Trophoblast cell (in vitro differentiated cells and primary cell): ENCODE results near the gene NCOA6.

ENCODE experiments used
- DNase-seq, 2 donors: peaks; one replicate each; pipeline ENCODE4 v3.0.0-alpha.2; 2016
- H2AFZ ChIP-seq: 2 replicates; pipeline ENCODE4 v1.6.1; 2013; ENCODE audit warnings: low read length, moderate library complexity, mild to moderate bottlenecking; ENCODE audit not compliant: insufficient read depth, poor library complexity
- H2AK5ac ChIP-seq: 2 replicates; pipeline ENCODE4 v1.6.1; 2013; ENCODE audit warnings: mild to moderate bottlenecking, low read length
- H2BK120ac ChIP-seq: 2 replicates; pipeline ENCODE4 v1.6.1; 2013; ENCODE audit warnings: low read length, mild to moderate bottlenecking, moderate library complexity; ENCODE audit not compliant: insufficient read depth, poor library complexity
- H2BK12ac ChIP-seq: 2 replicates; pipeline ENCODE4 v1.6.1; 2013; ENCODE audit warnings: mild to moderate bottlenecking, low read length, moderate library complexity
- H2BK5ac ChIP-seq: 2 replicates; pipeline ENCODE4 v1.6.1; 2013; ENCODE audit warnings: low read length, low read depth, moderate library complexity, mild to moderate bottlenecking; ENCODE audit not compliant: poor library complexity
- H3K14ac ChIP-seq: 2 replicates; pipeline ENCODE4 v1.6.1; 2013; ENCODE audit warnings: mild to moderate bottlenecking, low read length
- H3K18ac ChIP-seq: 2 replicates; pipeline ENCODE4 v1.6.1; 2013; ENCODE audit warnings: mild to moderate bottlenecking, low read length
- H3K23ac ChIP-seq: 2 replicates; pipeline ENCODE4 v1.6.1; 2013; ENCODE audit warnings: low read length
- H3K27ac ChIP-seq: 2 replicates; pipeline ENCODE4 v1.5.1; 2013; ENCODE audit warnings: low read depth, mild to moderate bottlenecking, inconsistent platforms, low read length, moderate library complexity
- H3K27me3 ChIP-seq: 2 replicates; pipeline ENCODE4 v1.6.1; 2013; ENCODE audit warnings: inconsistent platforms, mild to moderate bottlenecking, low read length, moderate library complexity; ENCODE audit not compliant: insufficient read depth
- H3K36me3 ChIP-seq, 2 experiments: 1 replicate in 1 of 2; 2 replicates in 1 of 2; pipeline ENCODE4 v1.6.1; 2013; ENCODE audit warnings: low read length in 2 of 2, mild to moderate bottlenecking in 2 of 2, moderate library complexity in 1 of 2; ENCODE audit not compliant: insufficient read depth in 2 of 2, control insufficient read depth in 1 of 2
- H3K4ac ChIP-seq: 2 replicates; pipeline ENCODE4 v1.6.1; 2013; ENCODE audit warnings: low read depth, mild to moderate bottlenecking, low read length, moderate library complexity
- H3K4me1 ChIP-seq, 2 experiments: 1 replicate in 1 of 2; 2 replicates in 1 of 2; pipeline ENCODE4 v1.6.1; 2013; ENCODE audit warnings: low read length in 2 of 2, mild to moderate bottlenecking in 2 of 2, moderate library complexity in 1 of 2; ENCODE audit not compliant: insufficient read depth in 2 of 2, control insufficient read depth in 1 of 2
- H3K4me2 ChIP-seq: 2 replicates; pipeline ENCODE4 v1.6.1; 2013; ENCODE audit warnings: inconsistent platforms, mild to moderate bottlenecking, low read length, moderate library complexity
- H3K4me3 ChIP-seq: 2 replicates; pipeline ENCODE4 v1.5.1; 2013; ENCODE audit warnings: mild to moderate bottlenecking, low read depth, low read length, inconsistent platforms
- H3K79me1 ChIP-seq: one replicate; pipeline ENCODE4 v1.6.1; 2013; ENCODE audit warnings: low read length
- H3K79me2 ChIP-seq: 2 replicates; pipeline ENCODE4 v1.6.1; 2013; ENCODE audit warnings: low read length, mild to moderate bottlenecking; ENCODE audit not compliant: control insufficient read depth, insufficient read depth, poor library complexity
- H3K9ac ChIP-seq: 2 replicates; pipeline ENCODE4 v1.6.1; 2013; ENCODE audit warnings: mild to moderate bottlenecking, low read length
- H3K9me3 ChIP-seq: 2 replicates; pipeline ENCODE4 v1.6.1; 2013; ENCODE audit warnings: low read depth, mild to moderate bottlenecking, control low read depth, inconsistent platforms, low read length; ENCODE audit not compliant: insufficient read depth
- H4K12ac ChIP-seq: 2 replicates; pipeline ENCODE4 v1.6.1; 2013; ENCODE audit warnings: low read depth, mild to moderate bottlenecking, low read length, moderate library complexity
- H4K8ac ChIP-seq: 2 replicates; pipeline ENCODE4 v1.6.1; 2013; ENCODE audit warnings: low read depth, mild to moderate bottlenecking, low read length, moderate library complexity
- H4K91ac ChIP-seq: one replicate; pipeline ENCODE4 v1.6.1; 2013; ENCODE audit warnings: low read depth, mild to moderate bottlenecking, low read length, moderate library complexity
- WGBS: extraction: QIAGEN DNeasy Blood & Tissue Kit; methylation state at CpG from one replicate; pipeline ENCODE4 v1.1.7; 2013; ENCODE audit warnings: missing lambda C conversion rate; ENCODE audit not compliant: insufficient read length, insufficient coverage; ENCODE audit errors: extremely low coverage; 5-methylcytosine and 5-hydroxymethylcytosine counted together

The NCOA6 gene

DNA sequence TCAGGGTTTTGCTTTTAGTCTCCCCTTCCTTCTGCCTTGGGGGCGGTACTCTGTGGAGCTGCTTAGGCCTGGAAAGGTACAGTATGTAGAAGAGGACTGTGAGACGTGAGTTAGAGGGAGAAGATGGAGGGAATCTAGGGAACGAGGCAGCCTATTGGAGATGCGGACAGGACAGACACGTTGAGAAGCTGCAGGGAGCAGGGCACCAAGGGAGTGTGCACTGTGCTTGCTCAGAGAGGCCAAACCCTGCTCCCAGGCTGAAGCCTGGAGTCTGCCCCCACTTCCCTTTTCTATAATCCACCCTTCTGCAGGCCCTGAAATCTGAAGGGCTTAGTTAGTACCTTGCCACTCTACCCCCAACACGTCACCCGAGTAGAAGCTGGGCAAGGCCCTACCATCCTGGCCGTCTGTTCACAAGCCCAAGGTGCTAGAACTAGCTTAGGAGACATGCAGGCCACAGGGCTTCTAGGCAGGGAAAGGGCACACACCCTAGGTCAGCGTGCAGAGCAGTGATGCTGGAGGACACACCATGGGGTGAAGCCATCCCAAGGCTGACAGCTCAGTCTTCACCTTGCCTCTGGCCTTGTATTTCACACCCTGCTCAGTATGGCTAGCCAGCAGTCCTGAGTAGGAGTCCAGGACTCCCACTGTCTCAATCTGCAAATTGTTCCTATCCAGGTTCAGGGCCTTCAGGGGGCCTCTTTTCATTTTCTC is 114.4 kb downstream of the NCOA6 start:
- Histone ChIP-seq H3K79me1 (peaks cover 4% of the 10 kb centered on the region), H3K79me2 (no peaks in the 10 kb centered on the region), H4K12ac (no peak overlapping the region), H3K9me3 (no peaks in the 10 kb centered on the region), H3K4ac (no peak overlapping the region), H3K4me3 (no peak overlapping the region), H2AFZ (no peak overlapping the region), H2BK12ac (no peak overlapping the region), H3K27ac (no peak overlapping the region), H3K14ac (no peak overlapping the region), H2BK120ac (no peak overlapping the region), H4K8ac (no peak overlapping the region), H3K27me3 (peaks cover 11% of the 10 kb centered on the region), H2BK5ac (no peak overlapping the region), H3K18ac (no peak overlapping the region), H3K36me3 (peaks cover 21 to 24% of the 10 kb centered on the region in 2 experiments), H3K9ac (no peak overlapping the region), H4K91ac (no peak overlapping the region), H3K4me2 (no peak overlapping the region), H2AK5ac (no peak overlapping the region), H3K4me1 (peaks cover 2 to 6% of the 10 kb centered on the region in 2 experiments), H3K23ac (no peak overlapping the region)
- no peak for DNase-seq
- no CpG with 5 or more reads among the region's 9 CpGs for WGBS

DNA sequence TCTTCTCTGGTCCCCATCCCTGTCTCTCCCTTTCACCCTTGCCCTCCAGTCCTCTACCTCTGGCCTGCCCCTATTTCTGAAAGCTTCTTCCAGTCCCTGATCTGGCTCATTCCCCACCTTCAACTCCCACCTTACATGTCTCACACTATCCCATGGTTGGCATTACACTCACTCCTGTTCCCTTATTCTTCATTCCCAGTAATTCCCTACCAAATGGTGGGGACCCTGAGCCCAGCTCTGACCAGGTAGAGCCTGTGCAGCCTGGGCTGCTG is 114.9 kb downstream of the NCOA6 start:
- no peak overlapping the region for H2BK5ac ChIP-seq
- H3K4ac ChIP-seq: no peak overlapping the region
- peaks cover 21 to 24% of the 10 kb centered on the region in 2 experiments for H3K36me3 ChIP-seq
- H3K18ac ChIP-seq: no peak overlapping the region
- peak overlapping the region; percentile 96 for H3K4me2 ChIP-seq
- no peak overlapping the region for H3K23ac ChIP-seq
- H4K8ac ChIP-seq: no peak overlapping the region
- H4K12ac ChIP-seq: no peak overlapping the region
- no peaks in the 10 kb centered on the region for H3K9me3 ChIP-seq
- H3K27me3 ChIP-seq: peaks cover 11% of the 10 kb centered on the region
- no peak overlapping the region for H3K9ac ChIP-seq
- peaks cover 4% of the 10 kb centered on the region for H3K79me1 ChIP-seq
- H2AFZ ChIP-seq: no peak overlapping the region
- H3K4me3 ChIP-seq: peak overlapping the region; percentile 57
- H3K79me2 ChIP-seq: no peaks in the 10 kb centered on the region
- H2AK5ac ChIP-seq: no peak overlapping the region
- H2BK120ac ChIP-seq: no peak overlapping the region
- H3K27ac ChIP-seq: no peak overlapping the region
- no peak for DNase-seq
- H3K14ac ChIP-seq: no peak overlapping the region
- no peak overlapping the region for H2BK12ac ChIP-seq
- no peak overlapping the region for H4K91ac ChIP-seq
- peaks cover 3 to 8% of the 10 kb centered on the region in 2 experiments for H3K4me1 ChIP-seq

DNA sequence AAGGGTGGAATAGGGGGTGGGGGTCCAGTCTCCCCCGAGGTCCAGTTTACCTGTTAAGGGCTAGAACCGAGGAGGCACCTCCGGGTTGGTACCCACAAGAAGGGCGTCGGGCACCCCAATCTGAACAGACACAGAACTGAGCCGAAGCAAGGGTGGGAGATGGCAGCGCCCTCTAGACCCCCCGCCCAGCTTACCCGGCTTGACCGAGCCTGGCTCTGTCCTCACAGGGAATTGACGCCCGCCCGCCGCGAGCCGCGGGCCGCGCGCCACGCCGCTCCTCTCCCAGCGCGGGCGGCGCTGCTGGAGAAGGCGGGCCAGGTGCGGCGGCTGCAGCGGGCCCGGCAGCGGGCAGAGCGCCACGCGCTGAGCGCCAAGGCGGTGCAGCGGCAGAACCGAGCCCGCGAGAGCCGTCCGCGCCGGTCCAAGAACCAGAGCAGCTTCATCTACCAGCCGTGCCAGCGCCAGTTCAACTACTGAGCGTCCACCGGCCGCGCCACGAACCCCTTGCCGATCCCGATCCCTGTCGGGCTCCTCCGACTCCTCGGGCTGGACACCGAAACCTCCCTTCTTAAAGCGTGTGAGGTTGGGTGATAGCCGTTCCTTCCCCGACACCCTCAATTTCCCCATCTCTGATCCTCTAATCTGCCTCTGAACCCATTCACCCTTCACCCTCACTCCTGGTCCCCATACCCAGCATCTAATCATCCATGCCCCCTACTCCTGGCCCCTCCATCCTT is 115.5 kb downstream of the NCOA6 start:
- Histone ChIP-seq H2AFZ (no peak overlapping the region), H3K27me3 (peaks cover 11% of the 10 kb centered on the region), H4K12ac (no peak overlapping the region), H3K9ac (no peak overlapping the region), H2BK5ac (no peak overlapping the region), H4K8ac (no peak overlapping the region), H3K4ac (no peak overlapping the region), H3K79me1 (peaks cover 4% of the 10 kb centered on the region), H3K4me3 (peak overlapping the region; percentile 57), H3K18ac (no peak overlapping the region), H2BK120ac (no peak overlapping the region), H3K4me1 (peaks cover 7 to 12% of the 10 kb centered on the region in 2 experiments), H3K4me2 (peak overlapping the region; percentile 96), H3K23ac (no peak overlapping the region), H4K91ac (no peak overlapping the region), H3K14ac (no peak overlapping the region), H2BK12ac (no peak overlapping the region), H3K79me2 (no peaks in the 10 kb centered on the region), H3K36me3 (peaks cover 18 to 20% of the 10 kb centered on the region in 2 experiments), H3K9me3 (no peaks in the 10 kb centered on the region), H3K27ac (no peak overlapping the region), H2AK5ac (no peak overlapping the region)
- WGBS: no CpG with 5 or more reads among the region's 61 CpGs
- DNase-seq: peak; percentile 48 to 69

DNA sequence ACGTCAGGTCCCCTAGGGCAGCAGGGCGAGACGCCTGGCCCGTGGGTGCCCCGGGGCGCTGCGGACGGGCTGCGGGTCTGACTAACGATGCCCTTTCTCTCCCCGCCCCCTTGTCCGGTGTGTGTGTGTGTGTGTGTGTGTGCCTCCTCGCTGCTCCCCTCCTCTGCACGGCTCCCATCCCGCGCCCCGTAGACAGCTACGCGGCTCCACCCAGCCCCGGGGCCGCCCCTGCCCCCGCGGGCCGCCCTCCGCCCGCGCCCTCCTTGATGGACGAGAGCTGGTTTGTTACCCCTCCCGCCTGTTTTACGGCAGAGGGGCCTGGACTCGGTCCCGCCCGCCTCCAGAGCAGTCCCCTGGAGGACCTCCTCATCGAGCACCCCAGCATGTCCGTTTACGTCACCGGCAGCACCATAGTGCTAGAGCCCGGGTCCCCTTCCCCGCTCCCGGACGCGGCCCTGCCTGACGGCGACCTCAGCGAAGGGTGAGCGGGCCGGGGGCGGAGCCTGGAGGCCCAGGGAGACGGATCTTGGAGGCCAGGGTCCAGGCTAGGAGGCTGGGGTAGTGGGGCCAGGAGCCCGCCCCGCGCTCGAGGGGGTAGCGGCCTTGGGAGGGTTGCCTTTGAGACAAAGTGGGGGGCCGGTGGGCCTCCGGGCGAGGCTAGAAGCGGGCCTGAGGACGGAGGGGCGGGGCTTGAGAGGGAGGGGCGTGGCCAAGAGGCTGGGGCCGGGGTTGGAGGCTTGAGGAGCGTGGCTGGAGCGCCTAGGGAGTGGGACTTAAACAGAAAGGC is 116.2 kb downstream of the NCOA6 start:
- no peaks in the 10 kb centered on the region for H3K9me3 ChIP-seq
- peak overlapping the region; percentile 21 for H3K4ac ChIP-seq
- H3K79me2 ChIP-seq: peaks cover 1% of the 10 kb centered on the region
- H2AFZ ChIP-seq: peak overlapping the region; percentile 82
- H3K79me1 ChIP-seq: peaks cover 6% of the 10 kb centered on the region
- peak overlapping the region; percentile 96 for H3K4me2 ChIP-seq
- H4K8ac ChIP-seq: peak overlapping the region; percentile 72
- H3K27ac ChIP-seq: no peak overlapping the region
- peaks cover 11% of the 10 kb centered on the region for H3K27me3 ChIP-seq
- H3K9ac ChIP-seq: peak overlapping the region; percentile 25
- H3K4me1 ChIP-seq: peaks cover 11 to 16% of the 10 kb centered on the region in 2 experiments
- H2BK5ac ChIP-seq: no peak overlapping the region
- H2BK120ac ChIP-seq: peak overlapping the region; percentile 25
- peaks cover 17 to 18% of the 10 kb centered on the region in 2 experiments for H3K36me3 ChIP-seq
- H3K23ac ChIP-seq: no peak overlapping the region
- no peak overlapping the region for H2BK12ac ChIP-seq
- WGBS: no CpG with 5 or more reads among the region's 64 CpGs
- peak overlapping the region; percentile 40 for H4K12ac ChIP-seq
- H3K18ac ChIP-seq: peak overlapping the region; percentile 72
- no peak overlapping the region for H2AK5ac ChIP-seq
- peak overlapping the region; percentile 82 for H3K4me3 ChIP-seq
- H3K14ac ChIP-seq: no peak overlapping the region
- peak; percentile 93 to 95 for DNase-seq
- H4K91ac ChIP-seq: peak overlapping the region; percentile 58
